ENCODE measurements around the gene FAM124A. TPM values are rescaled to one million over a fixed set of nuclear protein-coding genes. Genes with fewer than 3 reads are reported as not detected.

FAM124A gene
- polyA plus RNA-seq, 3 donors, result 0.03 to 0.20 (median 0.13) TPM

DNA sequence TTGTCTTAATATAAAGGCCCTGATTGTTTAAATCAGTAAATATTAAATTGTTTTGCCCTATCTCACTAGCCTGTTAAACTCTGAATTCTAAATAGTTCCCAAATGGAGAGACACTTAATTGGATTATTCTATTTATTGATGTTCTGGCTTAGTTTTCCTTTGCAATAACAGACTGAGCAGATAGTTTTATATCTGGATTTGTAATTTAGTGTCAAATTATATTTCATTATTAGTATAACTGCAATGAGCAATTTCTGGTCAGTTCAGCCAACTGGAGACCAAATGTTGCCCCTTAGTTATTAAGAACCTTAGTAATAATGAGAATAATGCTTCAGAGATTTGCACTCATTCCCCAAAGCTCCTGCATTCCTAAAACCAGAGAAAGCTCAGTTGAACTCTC lies 10.1 kb downstream of the FAM124A start:
- no peak overlapping the region for H3K27ac ChIP-seq (ENCODE audit: low read depth in 1 of 2, low read length in 2 of 2)
- TF ChIP-seq, protein P1, sequence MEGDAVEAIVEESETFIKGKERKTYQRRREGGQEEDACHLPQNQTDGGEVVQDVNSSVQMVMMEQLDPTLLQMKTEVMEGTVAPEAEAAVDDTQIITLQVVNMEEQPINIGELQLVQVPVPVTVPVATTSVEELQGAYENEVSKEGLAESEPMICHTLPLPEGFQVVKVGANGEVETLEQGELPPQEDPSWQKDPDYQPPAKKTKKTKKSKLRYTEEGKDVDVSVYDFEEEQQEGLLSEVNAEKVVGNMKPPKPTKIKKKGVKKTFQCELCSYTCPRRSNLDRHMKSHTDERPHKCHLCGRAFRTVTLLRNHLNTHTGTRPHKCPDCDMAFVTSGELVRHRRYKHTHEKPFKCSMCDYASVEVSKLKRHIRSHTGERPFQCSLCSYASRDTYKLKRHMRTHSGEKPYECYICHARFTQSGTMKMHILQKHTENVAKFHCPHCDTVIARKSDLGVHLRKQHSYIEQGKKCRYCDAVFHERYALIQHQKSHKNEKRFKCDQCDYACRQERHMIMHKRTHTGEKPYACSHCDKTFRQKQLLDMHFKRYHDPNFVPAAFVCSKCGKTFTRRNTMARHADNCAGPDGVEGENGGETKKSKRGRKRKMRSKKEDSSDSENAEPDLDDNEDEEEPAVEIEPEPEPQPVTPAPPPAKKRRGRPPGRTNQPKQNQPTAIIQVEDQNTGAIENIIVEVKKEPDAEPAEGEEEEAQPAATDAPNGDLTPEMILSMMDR (IDR thresholded peaks at IDR 0.05), result no peak
- Mint-ChIP-seq H3K4me1 (peaks cover 11% of the 10 kb centered on the region), H3K27me3 (ENCODE audit: low read depth in 3 of 3) (peaks cover 0 to 6% (median 3%) of the 10 kb centered on the region in 3 donors), H3K27ac (no peak overlapping the region), H3K36me3 (peaks cover 2 to 7% of the 10 kb centered on the region in 2 donors), H3K9me3 (peaks cover 0 to 4% (median 0%) of the 10 kb centered on the region in 7 donors), H3K4me3 (no peak overlapping the region)
- no peaks in the 10 kb centered on the region for H3K36me3 ChIP-seq (replicated peaks in 1 of 2; ENCODE audit: control insufficient read depth in 1 of 2, insufficient read depth in 2 of 2, low read length in 2 of 2)
- no peak for DNase-seq
- H3K4me2 ChIP-seq (replicated peaks; ENCODE audit: extremely low read depth, low read length, poor library complexity, severe bottlenecking), result no peak overlapping the region
- H3K27me3 ChIP-seq (ENCODE audit: control insufficient read depth in 2 of 2, insufficient read depth in 2 of 2, low read length in 2 of 2), result no peaks in the 10 kb centered on the region
- intact Hi-C loops (cut with micrococcal nuclease), result no loop called here
- no peak overlapping the region for H3K4me3 ChIP-seq (replicated peaks in 1 of 3; ENCODE audit: low read depth in 2 of 3, low read length in 3 of 3)
- H2AFZ ChIP-seq (ENCODE audit: insufficient read depth, low read depth, low read length, poor library complexity, severe bottlenecking), result no peak overlapping the region
- peaks cover 5 to 7% of the 10 kb centered on the region in 2 donors for H3K4me1 ChIP-seq (ENCODE audit: control insufficient read depth in 1 of 2, insufficient read depth in 2 of 2, low read length in 2 of 2)
- no peaks in the 10 kb centered on the region for H3K79me2 ChIP-seq (ENCODE audit: insufficient read depth, low read length)
- H3K9me3 ChIP-seq (replicated peaks in 1 of 2; ENCODE audit: control insufficient read depth in 1 of 2, insufficient read depth in 1 of 2, low read length in 2 of 2), result no peaks in the 10 kb centered on the region
- H4K20me1 ChIP-seq (ENCODE audit: insufficient read depth, low read length), result no peaks in the 10 kb centered on the region
- H3K9ac ChIP-seq (ENCODE audit: insufficient read depth, low read length, poor library complexity, severe bottlenecking), result no peak overlapping the region

DNA sequence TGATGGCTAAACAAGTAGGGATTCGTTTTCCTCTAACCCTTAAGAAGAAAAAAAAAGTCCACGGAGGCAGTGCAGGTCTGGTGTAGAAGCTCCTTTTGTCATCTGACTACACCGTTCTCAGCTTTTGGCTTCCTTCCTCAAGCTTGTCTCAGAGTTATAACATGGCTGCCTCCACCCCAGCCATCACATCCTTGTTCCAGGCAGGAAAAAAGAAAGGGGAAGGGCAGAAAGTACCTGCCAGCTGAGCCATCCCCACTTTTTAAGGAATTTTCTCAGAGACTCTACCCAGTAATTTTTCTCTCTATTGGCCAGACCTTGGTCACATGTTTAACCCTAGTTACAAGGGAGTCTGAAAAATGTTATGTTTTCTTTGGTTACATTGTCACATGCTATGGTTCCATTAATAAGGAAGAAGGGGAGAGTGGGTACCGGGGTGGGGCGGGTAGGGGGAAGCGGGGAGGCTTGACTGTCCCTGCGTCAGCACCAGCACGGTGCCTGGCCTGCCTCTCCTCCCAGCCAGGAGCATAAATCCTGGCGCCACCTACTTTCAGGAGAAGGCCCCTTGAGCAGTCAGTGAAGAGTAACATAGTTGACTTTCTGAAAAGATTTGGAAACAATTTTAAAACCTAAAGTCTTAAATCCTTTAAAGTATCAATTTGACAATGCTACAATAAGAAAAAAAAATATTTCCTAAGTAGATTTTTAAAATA lies 11.1 kb downstream of the FAM124A start:
- Mint-ChIP-seq H3K4me3 (no peak overlapping the region), H3K36me3 (peaks cover 0 to 7% of the 10 kb centered on the region in 2 donors), H3K27ac (no peak overlapping the region), H3K4me1 (peaks cover 11% of the 10 kb centered on the region), H3K27me3 (ENCODE audit: low read depth in 3 of 3) (peaks cover 0 to 5% (median 3%) of the 10 kb centered on the region in 3 donors), H3K9me3 (peaks cover 0 to 4% (median 0%) of the 10 kb centered on the region in 7 donors)
- Histone ChIP-seq H3K36me3 (replicated peaks in 1 of 2; ENCODE audit: control insufficient read depth in 1 of 2, insufficient read depth in 2 of 2, low read length in 2 of 2) (no peaks in the 10 kb centered on the region), H3K9ac (ENCODE audit: insufficient read depth, low read length, poor library complexity, severe bottlenecking) (no peak overlapping the region), H3K9me3 (replicated peaks in 1 of 2; ENCODE audit: control insufficient read depth in 1 of 2, insufficient read depth in 1 of 2, low read length in 2 of 2) (no peaks in the 10 kb centered on the region), H3K4me1 (ENCODE audit: control insufficient read depth in 1 of 2, insufficient read depth in 2 of 2, low read length in 2 of 2) (peaks cover 5 to 7% of the 10 kb centered on the region in 2 donors), H3K79me2 (ENCODE audit: insufficient read depth, low read length) (no peaks in the 10 kb centered on the region), H3K27ac (ENCODE audit: low read depth in 1 of 2, low read length in 2 of 2) (no peak overlapping the region), H4K20me1 (ENCODE audit: insufficient read depth, low read length) (no peaks in the 10 kb centered on the region), H2AFZ (ENCODE audit: insufficient read depth, low read depth, low read length, poor library complexity, severe bottlenecking) (no peak overlapping the region), H3K4me3 (replicated peaks in 1 of 3; ENCODE audit: low read depth in 2 of 3, low read length in 3 of 3) (no peak overlapping the region), H3K4me2 (replicated peaks; ENCODE audit: extremely low read depth, low read length, poor library complexity, severe bottlenecking) (no peak overlapping the region), H3K27me3 (ENCODE audit: control insufficient read depth in 2 of 2, insufficient read depth in 2 of 2, low read length in 2 of 2) (no peaks in the 10 kb centered on the region)
- TF ChIP-seq, protein P1 (IDR thresholded peaks at IDR 0.05), result no peak
- no CpG with 5 or more reads among the region's 9 CpGs for WGBS (ENCODE audit: insufficient coverage)
- DNase-seq, result no peak
- intact Hi-C loops (cut with micrococcal nuclease), result no loop called here

All from CD14-positive monocyte (primary cell).